ENCODE measurements around the gene CMYA5.

CMYA5 gene

DNA sequence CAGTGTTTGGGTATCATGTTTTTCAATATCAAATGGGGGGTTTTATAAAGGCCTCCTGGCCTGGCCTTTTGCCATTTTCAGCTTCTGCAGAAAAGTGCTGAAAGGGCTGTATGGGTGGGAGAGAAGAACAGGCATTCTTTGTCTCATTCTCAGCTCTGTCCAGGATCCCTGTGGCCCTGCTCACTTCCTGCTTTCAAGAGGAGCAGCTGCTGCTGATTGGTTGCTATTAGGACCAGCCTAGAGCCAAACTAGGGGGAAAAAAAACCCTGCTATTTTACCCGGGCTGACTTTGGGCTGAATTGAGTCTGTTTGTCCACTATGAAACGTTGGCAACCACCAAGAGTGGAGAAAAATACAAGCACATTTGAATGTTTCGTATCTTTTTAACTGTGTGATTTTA is 117.1 kb downstream of the CMYA5 start (continued):
- TF ChIP-seq ZNF70 (CRISPR knock-in tag; IDR thresholded peaks at IDR 0.05) (no peak), ZNF565 (CRISPR knock-in tag; conservative IDR thresholded peaks at IDR 0.05; ENCODE audit: low read depth) (no peak), SNAI2 (CRISPR knock-in tag; IDR thresholded peaks at IDR 0.05) (no peak), GLIS3 (CRISPR knock-in tag; IDR thresholded peaks at IDR 0.05) (no peak)
- TF ChIP-seq, protein P1, sequence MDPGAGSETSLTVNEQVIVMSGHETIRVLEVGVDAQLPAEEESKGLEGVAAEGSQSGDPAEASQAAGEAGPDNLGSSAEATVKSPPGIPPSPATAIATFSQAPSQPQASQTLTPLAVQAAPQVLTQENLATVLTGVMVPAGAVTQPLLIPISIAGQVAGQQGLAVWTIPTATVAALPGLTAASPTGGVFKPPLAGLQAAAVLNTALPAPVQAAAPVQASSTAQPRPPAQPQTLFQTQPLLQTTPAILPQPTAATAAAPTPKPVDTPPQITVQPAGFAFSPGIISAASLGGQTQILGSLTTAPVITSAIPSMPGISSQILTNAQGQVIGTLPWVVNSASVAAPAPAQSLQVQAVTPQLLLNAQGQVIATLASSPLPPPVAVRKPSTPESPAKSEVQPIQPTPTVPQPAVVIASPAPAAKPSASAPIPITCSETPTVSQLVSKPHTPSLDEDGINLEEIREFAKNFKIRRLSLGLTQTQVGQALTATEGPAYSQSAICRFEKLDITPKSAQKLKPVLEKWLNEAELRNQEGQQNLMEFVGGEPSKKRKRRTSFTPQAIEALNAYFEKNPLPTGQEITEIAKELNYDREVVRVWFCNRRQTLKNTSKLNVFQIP (CRISPR knock-in tag; IDR thresholded peaks at IDR 0.05; ENCODE audit: borderline replicate concordance, low read depth): no peak

DNA sequence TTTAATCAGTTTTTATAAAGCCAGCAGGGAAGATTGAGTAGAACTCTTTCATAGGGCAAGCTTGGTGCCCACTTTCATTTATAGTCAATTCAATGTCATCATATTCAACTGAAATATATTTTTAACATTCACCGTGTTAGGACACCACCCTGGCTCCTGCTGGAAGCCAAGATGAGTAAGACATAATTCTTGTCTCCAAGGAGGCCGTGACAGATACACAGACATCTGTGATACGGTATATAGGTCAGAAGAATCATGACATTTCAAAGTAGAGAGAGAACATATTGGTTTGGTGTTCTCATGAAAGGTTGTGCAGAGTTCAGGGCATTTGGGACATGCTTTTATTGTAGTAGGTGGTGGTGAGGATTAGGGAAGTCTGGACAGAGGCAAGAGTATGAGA is 120.1 kb downstream of the CMYA5 start:
- no peak for TF ChIP-seq CSDC2 (CRISPR knock-in tag; IDR thresholded peaks at IDR 0.05)
- TF ChIP-seq, protein P1 (CRISPR knock-in tag; IDR thresholded peaks at IDR 0.05; ENCODE audit: borderline replicate concordance, low read depth): no peak
- no peak for TF ChIP-seq PPARA (CRISPR knock-in tag; IDR thresholded peaks at IDR 0.05; ENCODE audit: borderline replicate concordance)
- no peak for TF ChIP-seq ZFP30 (CRISPR knock-in tag; IDR thresholded peaks at IDR 0.05)

DNA sequence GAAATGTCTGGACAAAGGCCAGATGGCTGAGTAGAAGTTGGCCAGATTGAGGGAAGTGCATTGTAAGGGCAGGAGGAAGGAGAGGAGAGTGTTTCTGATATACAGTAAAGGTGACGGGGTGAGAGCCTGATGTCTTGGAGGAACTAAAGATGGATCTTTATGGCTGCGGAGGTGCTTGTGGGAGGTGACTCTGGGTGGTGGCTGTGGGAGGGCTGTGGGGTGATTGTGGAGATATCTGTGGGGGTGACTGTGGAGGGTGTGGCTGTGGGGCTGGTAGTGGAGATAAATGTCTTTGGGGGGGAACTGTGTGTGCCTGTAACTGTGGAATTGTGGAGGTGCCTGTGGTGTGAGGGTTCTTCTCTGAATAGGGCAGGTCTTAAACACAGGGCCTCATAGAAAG is 121.4 kb downstream of the CMYA5 start:
- no peak for ATAC-seq
- TF ChIP-seq GLIS3 (CRISPR knock-in tag; IDR thresholded peaks at IDR 0.05) (no peak), ISL1 (CRISPR knock-in tag; IDR thresholded peaks at IDR 0.05) (no peak), TCF4 (CRISPR knock-in tag; IDR thresholded peaks at IDR 0.05; ENCODE audit: borderline replicate concordance) (no peak), SNAI2 (CRISPR knock-in tag; IDR thresholded peaks at IDR 0.05) (no peak), ZFP30 (CRISPR knock-in tag; IDR thresholded peaks at IDR 0.05) (no peak), RARB (CRISPR knock-in tag; IDR thresholded peaks at IDR 0.05) (no peak), ZNF8 (CRISPR knock-in tag; IDR thresholded peaks at IDR 0.05) (no peak), ESRRG (CRISPR knock-in tag; IDR thresholded peaks at IDR 0.05) (no peak), ZC3H10 (CRISPR knock-in tag; IDR thresholded peaks at IDR 0.05) (no peak), ZFP3 (CRISPR knock-in tag; IDR thresholded peaks at IDR 0.05) (no peak), OSR1 (CRISPR knock-in tag; IDR thresholded peaks at IDR 0.05) (no peak), PPARA (CRISPR knock-in tag; IDR thresholded peaks at IDR 0.05; ENCODE audit: borderline replicate concordance) (no peak), ZNF70 (CRISPR knock-in tag; IDR thresholded peaks at IDR 0.05) (no peak)
- TF ChIP-seq, protein P1 (CRISPR knock-in tag; IDR thresholded peaks at IDR 0.05; ENCODE audit: borderline replicate concordance, low read depth): no peak
- TF ChIP-seq, protein P2, sequence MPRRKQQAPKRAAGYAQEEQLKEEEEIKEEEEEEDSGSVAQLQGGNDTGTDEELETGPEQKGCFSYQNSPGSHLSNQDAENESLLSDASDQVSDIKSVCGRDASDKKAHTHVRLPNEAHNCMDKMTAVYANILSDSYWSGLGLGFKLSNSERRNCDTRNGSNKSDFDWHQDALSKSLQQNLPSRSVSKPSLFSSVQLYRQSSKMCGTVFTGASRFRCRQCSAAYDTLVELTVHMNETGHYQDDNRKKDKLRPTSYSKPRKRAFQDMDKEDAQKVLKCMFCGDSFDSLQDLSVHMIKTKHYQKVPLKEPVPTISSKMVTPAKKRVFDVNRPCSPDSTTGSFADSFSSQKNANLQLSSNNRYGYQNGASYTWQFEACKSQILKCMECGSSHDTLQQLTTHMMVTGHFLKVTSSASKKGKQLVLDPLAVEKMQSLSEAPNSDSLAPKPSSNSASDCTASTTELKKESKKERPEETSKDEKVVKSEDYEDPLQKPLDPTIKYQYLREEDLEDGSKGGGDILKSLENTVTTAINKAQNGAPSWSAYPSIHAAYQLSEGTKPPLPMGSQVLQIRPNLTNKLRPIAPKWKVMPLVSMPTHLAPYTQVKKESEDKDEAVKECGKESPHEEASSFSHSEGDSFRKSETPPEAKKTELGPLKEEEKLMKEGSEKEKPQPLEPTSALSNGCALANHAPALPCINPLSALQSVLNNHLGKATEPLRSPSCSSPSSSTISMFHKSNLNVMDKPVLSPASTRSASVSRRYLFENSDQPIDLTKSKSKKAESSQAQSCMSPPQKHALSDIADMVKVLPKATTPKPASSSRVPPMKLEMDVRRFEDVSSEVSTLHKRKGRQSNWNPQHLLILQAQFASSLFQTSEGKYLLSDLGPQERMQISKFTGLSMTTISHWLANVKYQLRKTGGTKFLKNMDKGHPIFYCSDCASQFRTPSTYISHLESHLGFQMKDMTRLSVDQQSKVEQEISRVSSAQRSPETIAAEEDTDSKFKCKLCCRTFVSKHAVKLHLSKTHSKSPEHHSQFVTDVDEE (CRISPR knock-in tag; IDR thresholded peaks at IDR 0.05): no peak
- TF ChIP-seq, protein P3, sequence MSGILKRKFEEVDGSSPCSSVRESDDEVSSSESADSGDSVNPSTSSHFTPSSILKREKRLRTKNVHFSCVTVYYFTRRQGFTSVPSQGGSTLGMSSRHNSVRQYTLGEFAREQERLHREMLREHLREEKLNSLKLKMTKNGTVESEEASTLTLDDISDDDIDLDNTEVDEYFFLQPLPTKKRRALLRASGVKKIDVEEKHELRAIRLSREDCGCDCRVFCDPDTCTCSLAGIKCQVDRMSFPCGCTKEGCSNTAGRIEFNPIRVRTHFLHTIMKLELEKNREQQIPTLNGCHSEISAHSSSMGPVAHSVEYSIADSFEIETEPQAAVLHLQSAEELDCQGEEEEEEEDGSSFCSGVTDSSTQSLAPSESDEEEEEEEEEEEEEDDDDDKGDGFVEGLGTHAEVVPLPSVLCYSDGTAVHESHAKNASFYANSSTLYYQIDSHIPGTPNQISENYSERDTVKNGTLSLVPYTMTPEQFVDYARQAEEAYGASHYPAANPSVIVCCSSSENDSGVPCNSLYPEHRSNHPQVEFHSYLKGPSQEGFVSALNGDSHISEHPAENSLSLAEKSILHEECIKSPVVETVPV (CRISPR knock-in tag; IDR thresholded peaks at IDR 0.05): no peak

More for the DNA sequence above, 120.1 kb downstream of the CMYA5 start:
- ATAC-seq: no peak

DNA sequence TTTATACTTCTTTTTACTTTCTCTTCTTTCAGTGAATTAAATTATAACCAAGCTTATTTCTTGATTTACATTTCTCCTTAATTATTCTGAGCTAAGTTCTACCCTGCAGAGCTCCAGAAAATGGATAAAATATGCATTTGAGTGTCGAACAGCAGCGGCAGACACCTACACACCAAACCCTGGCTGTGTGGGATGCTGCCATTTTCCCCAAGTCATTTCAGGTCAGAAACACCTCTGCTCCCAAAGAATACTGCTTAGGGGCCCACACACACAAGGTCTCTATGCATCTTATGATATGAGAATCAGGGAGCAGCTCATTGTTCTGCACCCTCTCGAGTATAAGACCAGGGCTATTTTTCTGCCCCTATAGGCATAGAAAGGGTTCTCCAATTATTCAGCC is 122.3 kb downstream of the CMYA5 start:
- no peak for ATAC-seq
- TF ChIP-seq, protein P4, sequence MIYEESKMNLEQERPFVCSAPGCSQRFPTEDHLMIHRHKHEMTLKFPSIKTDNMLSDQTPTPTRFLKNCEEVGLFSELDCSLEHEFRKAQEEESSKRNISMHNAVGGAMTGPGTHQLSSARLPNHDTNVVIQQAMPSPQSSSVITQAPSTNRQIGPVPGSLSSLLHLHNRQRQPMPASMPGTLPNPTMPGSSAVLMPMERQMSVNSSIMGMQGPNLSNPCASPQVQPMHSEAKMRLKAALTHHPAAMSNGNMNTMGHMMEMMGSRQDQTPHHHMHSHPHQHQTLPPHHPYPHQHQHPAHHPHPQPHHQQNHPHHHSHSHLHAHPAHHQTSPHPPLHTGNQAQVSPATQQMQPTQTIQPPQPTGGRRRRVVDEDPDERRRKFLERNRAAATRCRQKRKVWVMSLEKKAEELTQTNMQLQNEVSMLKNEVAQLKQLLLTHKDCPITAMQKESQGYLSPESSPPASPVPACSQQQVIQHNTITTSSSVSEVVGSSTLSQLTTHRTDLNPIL (CRISPR knock-in tag; IDR thresholded peaks at IDR 0.05; ENCODE audit: low read depth): no peak
- TF ChIP-seq ZNF70 (CRISPR knock-in tag; IDR thresholded peaks at IDR 0.05): no peak
- TF ChIP-seq ZNF8 (CRISPR knock-in tag; IDR thresholded peaks at IDR 0.05): no peak
- TF ChIP-seq ZC3H10 (CRISPR knock-in tag; IDR thresholded peaks at IDR 0.05): no peak
- no peak for TF ChIP-seq CSDC2 (CRISPR knock-in tag; IDR thresholded peaks at IDR 0.05)
- no peak for TF ChIP-seq RARB (CRISPR knock-in tag; IDR thresholded peaks at IDR 0.05)
- TF ChIP-seq OSR1 (CRISPR knock-in tag; IDR thresholded peaks at IDR 0.05): no peak
- no peak for TF ChIP-seq TOX (CRISPR knock-in tag; IDR thresholded peaks at IDR 0.05; ENCODE audit: borderline replicate concordance)
- TF ChIP-seq ESRRG (CRISPR knock-in tag; IDR thresholded peaks at IDR 0.05): no peak
- TF ChIP-seq SNAI2 (CRISPR knock-in tag; IDR thresholded peaks at IDR 0.05): no peak
- no peak for TF ChIP-seq ZFP3 (CRISPR knock-in tag; IDR thresholded peaks at IDR 0.05)
- TF ChIP-seq, protein P3 (CRISPR knock-in tag; IDR thresholded peaks at IDR 0.05): no peak
